ENCODE measurements around the gene DAAM2. TPM values are rescaled to one million over a fixed set of nuclear protein-coding genes. Genes with fewer than 3 reads are reported as not detected.
A peak's percentile ranks its signal among the peaks of the same experiment; 100 is the strongest.

Gene DAAM2
- total and polyA plus RNA-seq, 12 donors: 6.0 to 25.9 (median 12.2) TPM

DNA sequence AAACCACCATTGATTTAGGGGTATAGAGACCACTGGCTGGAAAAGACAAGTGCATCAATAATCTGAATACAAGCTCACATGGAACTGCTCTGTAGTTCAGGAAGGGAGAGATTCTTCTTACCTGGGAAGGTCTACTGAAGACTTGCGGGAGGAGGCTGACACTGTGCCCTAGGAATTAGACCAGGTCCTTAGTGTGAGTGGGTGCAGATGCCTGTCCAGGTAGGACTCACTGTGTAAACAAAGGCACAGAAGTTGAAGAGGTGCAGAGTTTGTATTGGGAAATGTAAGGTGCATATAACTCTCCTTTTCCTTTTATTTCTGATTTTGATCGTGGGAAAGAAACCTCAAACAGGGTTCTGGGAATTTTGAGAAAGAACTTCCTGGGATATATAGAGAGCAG, 66.8 kb downstream of the DAAM2 start:
- H3K36me3 ChIP-seq: peaks cover 0 to 34% (median 0%) of the 10 kb centered on the region in 9 donors
- DNase-seq (no peak), ATAC-seq (no peak)
- no peaks in the 10 kb centered on the region for H3K9me3 ChIP-seq
- intact Hi-C loops (cut with DNase I): no loop called here
- TF ChIP-seq, protein P1, sequence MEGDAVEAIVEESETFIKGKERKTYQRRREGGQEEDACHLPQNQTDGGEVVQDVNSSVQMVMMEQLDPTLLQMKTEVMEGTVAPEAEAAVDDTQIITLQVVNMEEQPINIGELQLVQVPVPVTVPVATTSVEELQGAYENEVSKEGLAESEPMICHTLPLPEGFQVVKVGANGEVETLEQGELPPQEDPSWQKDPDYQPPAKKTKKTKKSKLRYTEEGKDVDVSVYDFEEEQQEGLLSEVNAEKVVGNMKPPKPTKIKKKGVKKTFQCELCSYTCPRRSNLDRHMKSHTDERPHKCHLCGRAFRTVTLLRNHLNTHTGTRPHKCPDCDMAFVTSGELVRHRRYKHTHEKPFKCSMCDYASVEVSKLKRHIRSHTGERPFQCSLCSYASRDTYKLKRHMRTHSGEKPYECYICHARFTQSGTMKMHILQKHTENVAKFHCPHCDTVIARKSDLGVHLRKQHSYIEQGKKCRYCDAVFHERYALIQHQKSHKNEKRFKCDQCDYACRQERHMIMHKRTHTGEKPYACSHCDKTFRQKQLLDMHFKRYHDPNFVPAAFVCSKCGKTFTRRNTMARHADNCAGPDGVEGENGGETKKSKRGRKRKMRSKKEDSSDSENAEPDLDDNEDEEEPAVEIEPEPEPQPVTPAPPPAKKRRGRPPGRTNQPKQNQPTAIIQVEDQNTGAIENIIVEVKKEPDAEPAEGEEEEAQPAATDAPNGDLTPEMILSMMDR (IDR thresholded peaks at IDR 0.05): no peak
- H3K27me3 ChIP-seq: no peaks in the 10 kb centered on the region
- no peak overlapping the region for H3K4me3 ChIP-seq
- no peak overlapping the region for H3K27ac ChIP-seq
- H3K4me1 ChIP-seq: peaks cover 0 to 43% (median 6%) of the 10 kb centered on the region in 9 donors
- 87 to 90% methylated on average over 2 of the region's 2 CpGs for WGBS, 2 donors

GRCh38 chr6:39861663-39862062, 69.5 kb downstream of the DAAM2 start:
- TF ChIP-seq, protein P1 (IDR thresholded peaks at IDR 0.05): no peak
- H3K4me1 ChIP-seq: peaks cover 0 to 20% (median 8%) of the 10 kb centered on the region in 9 donors
- peak in 1 of 2 donors; percentile 37 for DNase-seq
- no peaks in the 10 kb centered on the region for H3K27me3 ChIP-seq
- whole genome bisulfite sequencing, 2 donors: 51% methylated on average over 3 of the region's 3 CpGs
- H3K27ac ChIP-seq: peak overlapping the region in 4 of 10 donors; percentile 17 to 60 (median 32)
- intact Hi-C loops (cut with DNase I): no loop called here
- no peak overlapping the region for H3K4me3 ChIP-seq
- peak in 7 of 8 donors; percentile 58 to 80 (median 70) for ATAC-seq
- H3K9me3 ChIP-seq: no peaks in the 10 kb centered on the region
- H3K36me3 ChIP-seq: peaks cover 0 to 29% (median 0%) of the 10 kb centered on the region in 9 donors

- H3K9me3 ChIP-seq: no peaks in the 10 kb centered on the region
- ATAC-seq (peak in 7 of 8 donors; percentile 17 to 66 (median 61)), DNase-seq (peak; percentile 67 to 76)
- intact Hi-C loops (cut with DNase I): no loop called here
- H3K4me3 ChIP-seq: no peak overlapping the region
- no peaks in the 10 kb centered on the region for H3K27me3 ChIP-seq
- H3K36me3 ChIP-seq: peaks cover 0 to 36% (median 0%) of the 10 kb centered on the region in 9 donors
- H3K27ac ChIP-seq: peak overlapping the region in 1 of 10 donors; percentile 39
- TF ChIP-seq, protein P1 (IDR thresholded peaks at IDR 0.05): peak; percentile 64 to 87 (median 79)
- 44 to 46% methylated on average over 15 of the region's 15 CpGs for WGBS, 2 donors
- H3K4me1 ChIP-seq: peaks cover 0 to 20% (median 8%) of the 10 kb centered on the region in 9 donors
Observed at GRCh38 chr6:39865011-39865888, 73.1 kb downstream of the DAAM2 start.

DNA sequence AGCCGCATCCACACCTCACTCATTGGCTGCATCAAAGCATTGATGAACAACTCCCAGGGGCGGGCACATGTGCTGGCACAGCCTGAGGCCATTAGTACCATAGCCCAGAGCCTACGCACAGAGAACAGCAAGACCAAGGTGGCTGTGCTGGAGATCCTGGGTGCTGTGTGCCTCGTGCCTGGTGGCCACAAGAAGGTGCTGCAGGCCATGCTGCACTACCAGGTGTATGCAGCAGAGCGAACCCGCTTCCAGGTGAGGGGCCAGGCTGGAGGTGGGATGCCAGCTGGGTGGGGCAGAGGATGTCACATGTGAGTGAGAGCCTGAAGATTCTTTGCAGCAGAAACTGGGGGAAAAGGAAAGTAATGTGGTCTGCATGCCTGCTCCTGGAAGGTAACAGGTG, 75.4 kb downstream of the DAAM2 start:
- peaks cover 0 to 54% (median 0%) of the 10 kb centered on the region in 9 donors for H3K36me3 ChIP-seq
- DNase-seq (no peak), ATAC-seq (no peak)

More for the DNA sequence above, 75.4 kb downstream of the DAAM2 start:
- Histone ChIP-seq H3K27ac (no peak overlapping the region), H3K4me1 (peaks cover 0 to 6% (median 0%) of the 10 kb centered on the region in 9 donors), H3K4me3 (no peak overlapping the region), H3K9me3 (no peaks in the 10 kb centered on the region), H3K27me3 (no peaks in the 10 kb centered on the region)
- WGBS, 2 donors: 82 to 86% methylated on average over 6 of the region's 6 CpGs
- intact Hi-C loops (cut with DNase I): no loop called here
- TF ChIP-seq, protein P1 (IDR thresholded peaks at IDR 0.05): no peak
